NCI-H345 (cell line): Measurements from ENCODE around the gene CRTAP.
"Not testable (repeated sequence)": the region's sequence is repeated elsewhere in the genome, so short reads cannot be mapped to it uniquely, and the experiment has no call there.

ENCODE experiments used
- DNase-seq: peaks from one replicate; lab custom pipeline; 2025; lab: John Stamatoyannopoulos, UW

CRTAP gene

DNA sequence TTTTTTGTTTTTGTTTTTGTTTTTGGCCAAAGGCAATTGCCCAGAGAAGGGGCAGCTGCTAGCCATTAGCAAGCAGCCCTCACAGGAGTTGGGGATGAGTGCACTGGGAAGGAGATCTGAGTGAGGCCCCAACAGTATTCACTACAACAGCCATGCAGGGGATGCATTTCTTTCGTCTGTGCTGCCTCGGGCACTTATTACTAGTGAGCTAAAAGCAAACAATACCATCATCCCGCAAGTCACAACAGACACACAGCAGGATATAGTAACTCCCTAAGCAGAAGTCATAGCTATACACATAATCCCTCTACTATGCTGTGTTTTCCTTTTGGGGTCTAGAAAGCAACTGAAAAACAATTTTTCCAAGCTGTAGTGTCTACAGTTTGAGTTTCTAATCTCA is 27.2 kb downstream of the CRTAP start:
- DNase-seq: no peak

DNA sequence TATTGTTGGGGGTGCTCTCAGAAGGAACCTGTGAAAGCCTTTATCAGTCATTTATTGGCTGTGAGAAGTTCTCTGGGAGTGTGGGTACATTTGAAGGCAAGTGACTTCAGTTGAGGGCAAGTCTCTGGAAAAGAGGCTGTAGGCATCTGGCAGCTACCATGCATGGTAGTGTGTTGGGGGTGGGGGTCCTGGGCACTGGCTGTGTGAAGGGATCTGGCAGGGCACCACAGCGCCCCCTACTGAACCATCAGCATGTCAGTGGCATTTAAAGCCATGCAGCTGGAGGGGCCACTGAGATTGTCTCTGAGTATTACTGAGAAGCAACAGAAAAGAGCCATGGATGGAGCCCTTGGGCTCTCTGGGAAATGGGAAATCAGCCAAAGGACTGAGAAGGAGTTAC is 30.6 kb downstream of the CRTAP start:
- no peak for DNase-seq

DNA sequence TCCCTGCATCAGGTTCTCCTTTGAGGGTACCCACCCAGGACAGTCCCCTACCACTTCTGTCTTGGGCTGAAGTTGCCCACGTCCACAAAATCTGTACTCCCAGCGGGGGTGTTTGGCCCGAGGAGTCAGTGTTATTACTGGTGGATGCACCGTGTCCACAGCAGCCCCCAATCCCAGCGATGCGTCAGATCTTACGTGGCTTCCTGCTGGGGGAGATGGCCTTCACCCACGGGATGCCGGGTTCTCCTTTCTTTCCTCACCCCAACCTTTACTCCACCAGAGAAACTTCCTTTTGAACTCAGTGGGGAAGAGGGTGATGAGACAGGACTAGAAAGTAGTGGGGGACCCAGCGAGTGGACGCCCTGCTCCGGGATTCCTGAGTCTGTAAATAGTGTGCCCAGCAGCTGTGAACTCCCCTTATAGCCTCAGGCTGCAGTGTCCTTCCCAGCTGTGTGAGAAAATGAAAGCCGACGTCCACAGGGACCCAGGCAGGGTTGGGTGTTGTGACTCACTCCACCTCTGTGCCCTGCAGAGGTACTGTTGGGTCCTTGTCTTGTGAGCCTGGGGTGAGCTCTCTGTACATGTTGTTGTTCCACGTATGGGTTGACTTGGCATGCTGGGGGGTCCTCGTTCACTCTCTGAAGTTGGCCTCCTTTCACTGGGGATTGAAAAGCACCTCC is 31.5 kb downstream of the CRTAP start:
- no peak for DNase-seq

DNA sequence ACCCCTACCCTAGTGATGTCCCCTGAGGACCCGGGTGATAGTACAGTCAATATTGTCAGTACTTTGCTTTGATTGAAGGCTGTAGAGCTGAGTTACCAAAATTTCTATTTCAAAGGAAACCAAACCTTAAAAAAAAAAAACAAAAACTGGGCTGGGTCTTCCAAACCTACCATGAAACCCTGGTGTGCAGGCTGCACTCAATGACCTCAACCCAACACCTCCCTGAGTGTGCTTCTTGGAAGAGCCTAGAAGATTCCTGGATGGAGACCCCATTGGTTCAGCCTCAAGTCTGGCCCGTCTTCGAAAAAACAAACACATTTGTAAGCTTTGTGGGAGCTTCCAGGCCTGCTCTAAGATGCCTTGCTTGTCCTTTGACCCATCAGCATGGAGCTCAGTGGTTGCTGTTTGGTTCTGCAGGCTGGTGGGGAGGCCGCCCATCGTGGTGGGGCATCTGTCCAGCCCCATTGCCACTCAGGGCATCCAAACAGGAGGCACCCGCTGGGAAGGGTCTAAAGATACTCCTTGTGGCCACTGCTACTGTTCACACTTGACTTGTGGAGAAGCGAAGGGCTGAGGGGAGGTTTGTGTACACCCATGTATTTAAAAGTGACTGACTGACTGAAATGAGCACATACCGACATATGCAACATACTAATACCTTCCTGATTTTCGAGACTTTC is 32.2 kb downstream of the CRTAP start:
- no peak for DNase-seq

DNA sequence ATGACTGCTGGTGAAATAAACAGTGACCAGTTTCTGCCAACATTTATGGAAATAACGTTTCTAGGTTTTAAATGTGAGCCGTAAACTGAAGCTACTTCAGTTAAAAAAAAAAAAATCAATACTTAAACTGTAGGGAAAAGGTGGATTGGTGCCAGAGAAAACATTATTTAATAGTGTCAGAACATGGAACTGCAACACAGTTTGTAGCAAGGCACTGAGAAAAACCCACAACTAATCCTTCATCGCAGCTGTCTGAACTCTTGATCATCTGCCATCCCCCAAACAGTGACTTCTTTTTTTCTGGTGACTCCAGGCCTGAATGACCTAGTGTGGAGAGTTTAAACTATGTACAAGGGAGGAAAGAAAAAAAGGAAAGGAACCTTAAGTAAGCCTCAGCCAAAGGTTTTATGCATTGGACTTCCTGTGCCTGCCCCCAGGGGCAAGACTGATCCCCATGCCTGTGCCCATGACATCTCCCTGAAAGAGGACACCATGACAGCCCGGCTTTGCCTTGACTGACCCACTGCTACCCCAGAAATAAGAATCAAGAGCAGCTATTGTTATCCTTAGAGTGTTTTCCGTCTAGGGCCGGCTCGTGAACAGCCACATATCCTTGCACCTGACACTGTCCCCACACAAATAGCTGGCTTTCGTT is 33.1 kb downstream of the CRTAP start:
- DNase-seq: no peak

DNA sequence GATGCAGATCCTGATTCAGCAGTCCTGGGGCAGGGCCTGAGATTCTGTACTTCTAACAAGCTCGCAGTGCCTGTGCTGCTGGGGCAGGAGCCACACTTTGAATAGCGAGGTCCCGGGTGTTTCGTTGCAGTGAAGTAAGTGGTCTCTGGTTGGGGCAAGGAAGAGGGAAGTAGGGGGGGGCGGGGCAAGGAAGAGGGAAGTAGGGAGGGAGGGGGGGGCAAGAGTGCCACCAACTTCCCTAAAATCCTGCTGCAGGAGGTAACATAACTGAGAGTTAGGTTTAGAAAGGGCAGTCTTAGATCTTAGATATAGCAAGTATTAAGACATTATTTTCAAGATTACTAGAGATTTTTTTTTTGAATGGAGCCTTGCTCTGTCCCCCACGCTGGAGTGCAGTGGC is 35.5 kb downstream of the CRTAP start:
- DNase-seq: no peak

DNA sequence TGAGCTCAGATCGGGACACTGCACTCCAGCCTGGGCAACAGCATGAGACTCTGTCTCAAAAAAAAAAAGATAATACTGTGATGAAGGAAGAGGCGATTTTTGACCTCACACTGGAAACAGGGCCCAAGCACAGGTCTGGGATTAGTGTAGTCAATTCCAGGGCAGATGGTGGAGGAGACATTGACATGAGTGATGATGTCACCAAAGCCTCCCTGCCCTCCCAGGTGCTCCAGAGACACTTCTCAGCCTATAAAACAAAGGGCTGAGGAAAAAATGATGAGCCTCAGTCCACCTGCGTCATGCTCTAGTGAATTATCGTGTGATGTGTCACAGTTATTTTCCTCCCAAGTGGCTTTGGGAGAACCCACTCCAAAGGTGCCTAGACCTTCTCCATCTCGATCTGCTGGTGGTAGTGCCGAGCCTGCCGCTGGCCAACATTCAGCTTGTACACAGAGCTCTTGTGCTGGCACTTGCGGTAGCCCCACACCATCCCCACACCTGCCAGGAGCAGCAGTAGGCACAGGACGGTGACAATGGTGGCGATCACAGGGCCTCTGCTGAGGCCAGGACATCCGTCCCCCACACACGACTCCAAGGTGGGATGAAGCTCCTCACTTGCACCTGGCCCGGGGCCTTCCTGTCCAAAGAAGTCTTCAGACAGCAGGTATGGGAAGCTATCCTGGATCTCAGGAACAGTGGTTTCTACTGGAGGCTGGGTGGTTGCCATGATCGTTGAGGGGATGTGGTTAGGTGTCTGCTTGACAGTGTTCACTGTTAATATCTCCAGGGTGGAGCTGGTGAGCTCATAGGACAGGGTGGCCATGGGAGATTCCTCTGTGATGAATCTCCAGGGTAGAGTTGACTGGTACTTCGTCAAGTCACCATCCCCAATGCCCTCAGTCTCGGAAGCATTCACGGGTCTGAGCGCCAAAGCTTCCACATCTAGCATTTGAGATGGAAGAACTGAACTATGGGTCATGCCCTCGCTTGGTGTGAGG is 38.8 kb downstream of the CRTAP start:
- no peak for DNase-seq

DNA sequence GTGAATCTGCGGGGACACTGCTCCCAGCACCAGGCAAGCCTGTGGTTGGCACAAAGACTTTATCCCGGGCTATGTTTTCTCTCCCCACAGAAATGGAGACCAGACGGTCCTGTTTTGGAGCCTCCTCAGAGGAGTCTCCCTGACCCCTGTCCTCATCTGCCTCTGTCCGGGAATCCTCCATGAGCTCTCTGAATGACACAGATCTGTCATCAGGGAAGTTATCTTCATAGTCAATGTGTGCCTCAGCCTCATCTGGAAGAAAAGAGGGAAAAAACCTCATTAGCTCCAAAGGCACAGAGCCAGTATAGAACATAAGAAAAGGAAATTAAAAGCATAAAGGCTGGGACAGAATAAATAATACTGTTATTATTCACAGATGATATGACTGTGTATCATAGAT is 40.0 kb downstream of the CRTAP start:
- DNase-seq: no peak

DNA sequence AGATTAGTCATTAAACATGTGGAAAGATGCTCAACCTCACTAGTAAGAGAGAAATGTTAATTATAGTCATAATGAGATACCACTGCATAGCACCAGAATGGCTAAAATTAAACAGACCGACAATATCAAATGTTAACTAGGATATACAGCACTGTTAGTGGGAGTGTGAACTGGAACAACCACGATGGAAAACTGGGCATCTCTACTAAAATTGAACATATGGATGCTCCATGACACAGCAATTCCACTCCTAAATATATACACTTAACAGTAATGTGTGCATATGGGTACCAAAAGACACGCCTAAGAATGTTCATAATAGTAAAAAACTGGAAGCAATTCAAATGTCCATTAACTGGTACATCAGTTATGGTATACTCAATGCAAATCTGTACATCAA is 41.5 kb downstream of the CRTAP start:
- no peak for DNase-seq

DNA sequence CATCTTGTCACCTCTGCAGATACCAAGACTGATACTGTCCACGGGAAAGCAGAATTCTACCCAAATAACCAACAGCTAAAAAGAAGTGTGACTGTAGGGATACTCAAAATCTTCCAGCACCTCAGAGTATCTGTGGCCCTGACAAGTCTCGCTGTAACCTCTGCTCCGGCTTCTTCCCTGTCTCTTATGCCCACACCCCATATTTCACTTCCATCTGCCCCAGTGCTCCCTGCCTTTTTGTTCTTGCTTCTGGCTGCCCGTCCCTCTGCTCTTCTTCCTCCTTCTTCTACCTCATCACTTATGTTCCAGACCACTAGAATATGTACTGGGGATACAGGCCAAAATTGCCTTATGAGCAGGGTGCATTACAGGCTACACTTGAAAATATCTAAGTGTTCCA is 45.4 kb downstream of the CRTAP start:
- no peak for DNase-seq

DNA sequence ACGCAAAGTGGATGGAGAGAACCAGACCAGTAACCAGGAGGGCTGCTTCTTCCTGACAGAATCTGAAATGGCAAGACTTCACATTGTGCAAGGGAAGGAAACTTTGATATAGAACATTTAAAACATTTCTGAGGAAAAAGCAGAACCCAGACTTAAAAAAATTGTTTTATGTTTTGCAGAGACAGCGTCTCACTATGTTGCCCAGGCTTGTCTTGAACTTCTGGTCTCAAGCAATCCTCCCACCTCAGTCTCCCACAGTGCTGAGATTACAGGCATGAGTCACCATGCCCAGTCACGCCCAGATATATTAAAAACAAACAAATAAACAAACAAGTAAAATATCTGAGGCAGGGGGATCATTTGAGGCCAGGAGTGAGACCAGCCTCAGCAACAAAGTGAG is 46.2 kb downstream of the CRTAP start:
- DNase-seq: no peak

DNA sequence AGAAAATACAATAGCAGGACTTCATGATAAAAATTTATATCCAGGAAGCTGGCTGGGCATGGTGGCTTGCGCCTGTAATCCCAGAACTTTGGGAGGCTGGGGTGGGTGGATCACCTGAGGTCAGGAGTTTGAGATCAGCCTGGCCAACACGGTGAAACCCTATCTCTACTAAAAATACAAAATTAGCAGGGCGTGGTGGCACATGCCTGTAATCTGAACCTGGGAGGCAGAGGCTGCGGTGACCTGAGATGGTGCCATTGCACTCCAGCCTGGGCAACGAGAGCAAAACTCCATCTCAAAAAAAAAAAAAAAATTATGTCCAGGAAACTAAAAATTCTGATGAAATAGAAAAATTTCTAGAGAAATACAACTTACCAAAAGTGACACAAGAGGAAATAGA is 48.8 kb downstream of the CRTAP start:
- DNase-seq: not testable (repeated sequence)

DNA sequence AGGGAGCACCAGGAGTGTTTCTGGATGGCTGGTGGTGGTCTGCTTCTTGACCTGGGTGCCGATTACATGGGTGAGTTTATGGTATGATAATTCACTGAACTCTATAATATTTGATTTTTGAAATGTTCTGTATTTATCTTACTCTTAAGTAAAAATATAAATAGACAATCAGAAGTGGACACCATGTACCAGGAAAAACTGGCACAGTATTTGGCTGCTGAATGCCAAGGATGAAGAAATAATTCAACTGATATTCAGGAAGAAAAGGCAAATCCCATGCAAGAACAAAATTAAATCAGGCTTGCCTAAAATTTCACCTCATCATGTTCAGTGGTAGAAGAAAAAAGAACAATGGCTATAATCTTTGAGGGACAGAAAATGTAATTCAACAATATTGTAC is 51.6 kb downstream of the CRTAP start:
- DNase-seq: no peak

DNA sequence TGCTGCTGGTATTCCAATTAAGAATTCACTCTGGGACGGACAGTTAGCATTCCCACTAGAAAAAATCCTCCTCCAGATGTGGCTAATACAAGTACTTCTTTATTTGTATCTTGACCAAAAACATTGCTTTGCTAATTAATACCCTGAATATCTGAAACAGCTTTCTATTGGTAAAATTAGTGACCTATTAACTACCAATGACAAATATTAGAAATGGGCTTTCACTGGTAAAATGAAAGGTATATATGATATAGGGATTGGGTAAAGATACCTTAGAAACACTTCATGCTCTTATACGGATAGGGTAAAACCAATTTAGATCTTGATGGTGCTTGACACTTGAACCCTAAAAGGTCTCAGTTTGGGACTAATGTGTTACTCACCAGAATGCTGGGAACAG is 52.3 kb downstream of the CRTAP start:
- no peak for DNase-seq

DNA sequence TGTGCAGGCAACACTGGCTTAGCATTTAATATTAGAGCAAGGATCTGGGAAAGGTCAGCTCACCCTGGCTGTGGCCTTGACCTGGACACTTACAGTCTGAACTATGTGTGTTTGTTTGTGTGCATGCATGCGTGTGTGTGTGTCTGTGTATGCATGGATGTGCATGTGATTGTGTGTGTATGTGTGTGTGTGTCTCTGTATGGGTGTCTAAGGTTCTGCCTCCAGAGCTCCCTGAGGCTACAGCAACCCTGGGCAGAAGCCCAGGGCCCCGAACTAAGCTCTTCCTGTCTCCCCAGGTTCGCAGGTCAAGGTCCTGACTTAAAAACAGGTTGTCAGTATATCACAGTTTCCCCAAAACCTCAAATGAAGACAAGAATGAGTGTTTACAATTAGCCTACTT is 53.5 kb downstream of the CRTAP start:
- no peak for DNase-seq

DNA sequence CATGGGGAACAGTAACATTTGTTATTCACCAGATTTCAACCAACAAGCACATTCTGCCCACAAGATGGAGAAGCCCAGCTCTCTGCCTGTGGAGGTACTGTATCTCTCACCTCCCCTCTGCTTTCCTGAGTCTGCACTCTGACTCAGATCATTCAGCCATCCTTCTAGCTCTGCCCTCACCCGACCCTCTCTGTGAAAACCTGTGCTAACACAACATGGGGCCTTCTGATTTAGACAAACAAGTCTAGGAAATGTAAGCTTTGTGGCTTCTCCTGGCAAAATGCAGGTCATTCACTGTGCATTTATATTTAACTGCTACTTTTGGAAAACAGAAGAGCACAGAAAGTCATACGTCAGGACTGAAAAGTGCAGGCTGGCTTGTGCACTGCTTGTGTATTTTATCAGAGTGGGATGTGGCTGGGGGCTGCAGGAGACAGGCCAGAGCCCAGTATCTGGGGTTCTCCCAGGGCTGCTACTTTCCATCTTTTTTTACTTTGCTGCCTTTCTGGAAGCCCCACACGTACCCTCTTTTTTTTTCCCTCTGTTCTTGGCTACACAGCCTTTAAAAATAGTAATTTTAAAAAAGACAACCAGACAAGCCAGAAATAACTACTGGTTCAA is 54.0 kb downstream of the CRTAP start:
- DNase-seq: no peak

DNA sequence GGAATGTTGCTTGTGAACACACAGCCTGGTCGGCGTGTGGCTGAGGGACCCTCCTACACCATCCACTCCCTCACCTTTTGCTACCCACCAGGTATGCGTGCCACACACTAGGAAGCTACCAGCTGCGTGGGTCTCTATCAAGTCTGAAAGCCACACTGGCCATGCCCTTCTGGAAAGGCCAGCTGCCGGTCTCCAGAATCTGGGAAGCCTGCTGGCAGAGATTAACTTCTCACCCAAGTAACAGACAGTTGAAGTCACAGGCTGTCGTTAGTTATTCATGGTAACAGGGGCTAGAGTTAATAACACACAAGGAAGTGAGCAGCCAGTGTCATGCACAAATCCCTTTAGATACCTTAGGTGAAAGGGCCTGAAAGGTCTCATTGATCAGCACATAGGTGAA is 56.7 kb downstream of the CRTAP start:
- no peak for DNase-seq

DNA sequence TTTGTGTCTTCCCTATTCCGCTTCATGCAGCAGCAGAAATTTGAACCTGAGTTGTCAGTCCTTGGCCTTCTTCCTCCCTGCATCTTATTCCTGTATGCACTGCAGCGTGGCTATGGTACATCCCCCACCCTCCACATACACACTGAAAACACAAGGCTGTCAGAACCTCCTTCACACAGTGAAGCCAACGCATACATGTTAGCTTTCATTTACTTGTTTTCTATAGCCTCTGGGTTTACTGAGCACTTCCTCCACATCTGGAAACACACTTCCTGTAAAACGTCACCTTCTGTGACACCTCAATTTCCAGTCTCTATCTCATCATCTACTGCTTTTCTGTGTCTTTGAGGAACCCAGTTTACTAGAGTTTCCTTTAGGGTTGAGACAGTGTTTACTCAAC is 57.8 kb downstream of the CRTAP start:
- no peak for DNase-seq

DNA sequence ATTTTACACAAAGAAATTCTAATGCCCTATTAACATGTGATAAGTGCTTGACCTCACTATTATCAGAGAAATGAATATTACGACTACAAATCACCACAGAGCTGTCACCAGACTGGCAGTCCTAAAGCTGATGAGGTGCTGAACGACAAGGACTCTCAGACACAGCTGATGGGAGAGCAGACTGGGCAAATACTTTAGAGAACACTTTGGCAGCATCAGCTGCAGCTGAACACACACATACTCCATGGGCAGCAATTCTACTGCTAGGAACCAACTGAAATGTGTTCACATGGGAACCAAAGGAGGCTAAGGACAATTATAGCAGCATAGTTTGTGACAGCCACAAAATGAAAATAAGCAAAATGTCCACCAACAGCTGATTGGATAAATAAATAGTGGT is 59.3 kb downstream of the CRTAP start:
- DNase-seq: peak; percentile 86

DNA sequence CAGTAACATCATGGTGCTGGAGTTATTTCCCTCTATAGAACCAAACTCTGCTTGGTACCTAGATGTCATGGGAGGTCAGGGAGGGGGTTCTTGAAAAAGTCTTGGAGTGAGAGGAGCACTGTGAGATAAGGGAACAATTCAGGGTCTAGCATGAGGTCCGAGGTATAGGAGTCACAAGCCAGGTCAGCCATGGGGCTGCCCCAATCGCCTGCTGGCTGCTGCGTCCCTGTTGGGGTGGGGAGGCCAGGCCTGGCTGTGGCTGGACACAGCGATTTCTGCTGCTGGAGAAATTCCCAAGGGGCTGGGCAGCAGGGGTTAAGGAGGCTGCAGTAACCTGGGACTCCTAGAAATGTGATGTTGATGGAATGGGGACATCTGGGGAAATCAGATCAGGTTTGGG is 59.9 kb downstream of the CRTAP start:
- no peak for DNase-seq

DNA sequence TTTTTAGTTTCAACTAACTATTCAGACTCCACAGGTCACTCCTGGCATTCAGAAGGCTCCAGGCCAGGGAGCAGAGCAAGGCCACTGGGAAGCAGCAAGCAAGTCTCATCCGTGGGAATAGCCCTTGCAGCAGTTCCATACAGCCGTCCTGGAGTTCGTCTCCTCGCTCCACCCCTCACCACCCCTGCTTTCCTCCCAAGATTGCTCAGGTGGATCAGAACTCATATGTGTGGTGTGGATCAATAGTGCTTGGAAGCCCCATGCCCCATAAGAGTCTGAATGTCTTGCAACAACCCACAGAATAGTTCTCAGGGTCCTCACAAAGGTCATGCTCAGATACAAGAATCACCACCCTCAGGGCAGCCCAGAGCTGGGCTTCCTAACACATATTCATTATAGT is 60.3 kb downstream of the CRTAP start:
- no peak for DNase-seq
